ENCODE data around the gene SMIM13.
"Not testable (repeated sequence)": the region's sequence is repeated elsewhere in the genome, so short reads cannot be mapped to it uniquely, and the experiment has no call there.

The SMIM13 gene

GRCh38 chr6:11085758-11086435, 7.7 kb upstream of the SMIM13 start:
- peak; percentile 30 for DNase-seq

- DNase-seq = not testable (repeated sequence)
Observed at GRCh38 chr6:11087141-11087812, 6.4 kb upstream of the SMIM13 start.

- no peak for DNase-seq
Observed at GRCh38 chr6:11089695-11090094, 3.9 kb upstream of the SMIM13 start.

- DNase-seq = not testable (repeated sequence)
Observed at GRCh38 chr6:11091141-11091540, 2.5 kb upstream of the SMIM13 start.

- DNase-seq = peak; percentile 62
Observed at GRCh38 chr6:11092668-11093375, 812 bp upstream of the SMIM13 start.

- no peak for DNase-seq
Observed at GRCh38 chr6:11093376-11093625, 333 bp upstream of the SMIM13 start.

GRCh38 chr6:11094411-11094851, 797 bp downstream of the SMIM13 start:
- peak; percentile 44 for DNase-seq

- no peak for DNase-seq
Observed at GRCh38 chr6:11094941-11095340, 1.3 kb downstream of the SMIM13 start.

GRCh38 chr6:11096109-11096508, 2.5 kb downstream of the SMIM13 start:
- peak; percentile 4 for DNase-seq

- no peak for DNase-seq
Observed at GRCh38 chr6:11097476-11097875, 3.8 kb downstream of the SMIM13 start.

- no peak for DNase-seq
Observed at GRCh38 chr6:11098004-11098403, 4.4 kb downstream of the SMIM13 start.

GRCh38 chr6:11101417-11101816, 7.8 kb downstream of the SMIM13 start:
- no peak for DNase-seq

GRCh38 chr6:11103065-11103464, 9.4 kb downstream of the SMIM13 start:
- no peak for DNase-seq

- DNase-seq = no peak
Observed at GRCh38 chr6:11108726-11109125, 15.1 kb downstream of the SMIM13 start.

GRCh38 chr6:11110921-11111768, 17.5 kb downstream of the SMIM13 start, which contains the start of gene ERVFRD-1:
Gene ERVFRD-1 (minus strand): TSS chr6:11111725. CDS start chr6:11105310, 6,415 bp downstream.
- DNase-seq = no peak

GRCh38 chr6:11111769-11112437, 18.3 kb downstream of the SMIM13 start:
- DNase-seq = no peak

- DNase-seq = no peak
Observed at GRCh38 chr6:11113038-11113437, 19.4 kb downstream of the SMIM13 start.

GRCh38 chr6:11115808-11116536, 22.3 kb downstream of the SMIM13 start:
- peak; percentile 68 for DNase-seq

GRCh38 chr6:11120271-11121005, 26.8 kb downstream of the SMIM13 start:
- DNase-seq = no peak

- DNase-seq = no peak
Observed at GRCh38 chr6:11121851-11122250, 28.2 kb downstream of the SMIM13 start.

- no peak for DNase-seq
Observed at GRCh38 chr6:11122380-11122779, 28.7 kb downstream of the SMIM13 start.

Measured in kidney glomerular epithelial cell (primary cell).